Memory B cell (primary cell): ENCODE data around the gene FOXD4L6.
"Not testable (repeated sequence)": the region's sequence is repeated elsewhere in the genome, so short reads cannot be mapped to it uniquely, and the experiment has no call there.

ENCODE experiments used
- ATAC-seq: fragments of 150-1000 bp; cut with Tn5 transposase; 2 replicates; pipeline ENCODE4 v1.10.0; 2021; ENCODE audit warnings: low read depth, mild to moderate bottlenecking, moderate library complexity
- DNase-seq, 2 donors: peaks; one replicate each; pipeline ENCODE4 v3.0.0; 2022; ENCODE audit warnings: low spot score in 2 of 2
- H3K27ac Mint-ChIP-seq: one replicate; pipeline ENCODE4 v1.8.0; 2022; ENCODE audit warnings: mild to moderate bottlenecking, moderate library complexity, mixed read lengths
- H3K27me3 Mint-ChIP-seq: one replicate; pipeline ENCODE4 v1.8.0; 2022; ENCODE audit warnings: mixed read lengths
- H3K36me3 Mint-ChIP-seq: one replicate; pipeline ENCODE4 v1.8.0; 2022; ENCODE audit warnings: mild to moderate bottlenecking, mixed read lengths
- H3K4me1 Mint-ChIP-seq: one replicate; pipeline ENCODE4 v1.8.0; 2022; ENCODE audit warnings: mixed read lengths
- H3K4me3 Mint-ChIP-seq: one replicate; pipeline ENCODE4 v1.8.0; 2022; ENCODE audit warnings: mild to moderate bottlenecking, moderate library complexity, mixed read lengths
- H3K9me3 Mint-ChIP-seq: one replicate; pipeline ENCODE4 v1.8.0; 2022; ENCODE audit warnings: mixed read lengths

FOXD4L6 gene

DNA sequence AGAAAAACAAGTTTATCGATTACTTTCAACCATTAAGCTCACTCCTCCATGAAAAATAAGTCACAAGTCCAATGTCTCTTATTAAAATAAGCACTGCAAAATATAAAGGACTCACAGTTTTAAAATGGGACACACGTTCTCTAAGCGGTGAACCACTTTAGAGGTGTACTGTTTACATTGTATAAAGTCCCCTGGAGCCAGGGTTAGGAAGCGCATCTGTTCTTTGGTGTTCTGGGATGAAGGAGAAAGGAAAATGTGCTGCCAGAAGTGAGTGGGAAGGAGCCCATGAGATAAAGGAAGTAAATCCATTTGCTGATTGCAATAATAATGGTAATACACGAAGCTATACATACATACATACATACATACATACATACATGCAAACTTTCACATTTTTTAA lies 40.6 kb downstream of the FOXD4L6 start:
- not testable (repeated sequence) for H3K9me3 Mint-ChIP-seq, H3K27me3 Mint-ChIP-seq, H3K4me3 Mint-ChIP-seq, ATAC-seq, H3K36me3 Mint-ChIP-seq, H3K27ac Mint-ChIP-seq, DNase-seq
- H3K4me1 Mint-ChIP-seq = peaks cover 12% of the 10 kb centered on the region

DNA sequence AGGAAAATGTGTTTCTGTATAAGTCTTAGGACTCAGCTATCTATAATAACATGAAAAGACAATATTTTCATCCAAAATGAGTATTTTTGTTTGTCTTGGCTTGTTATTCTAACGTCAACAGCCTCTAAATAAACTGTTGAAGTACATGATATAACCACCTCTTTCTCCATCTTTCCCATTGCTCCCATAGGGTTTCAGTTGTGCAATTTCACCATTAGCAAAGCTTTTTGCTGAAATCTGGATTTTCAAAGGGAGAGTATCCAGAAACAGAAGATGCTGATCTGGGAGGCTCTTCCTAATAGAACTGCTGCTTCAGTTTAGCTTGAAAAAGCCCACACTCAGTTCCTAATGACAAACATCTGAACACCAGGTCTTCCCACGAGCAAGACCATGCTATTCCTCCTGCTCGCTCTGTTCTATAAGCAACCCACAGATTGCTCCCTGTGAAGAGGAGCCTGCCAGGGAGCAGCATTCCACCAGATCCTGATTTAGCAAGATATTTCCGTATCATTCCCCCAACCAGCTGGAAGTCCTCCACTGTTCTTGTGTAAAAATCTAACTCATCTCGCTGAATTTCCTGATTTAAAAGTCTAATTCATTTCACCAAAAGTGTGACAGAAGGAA lies 41.2 kb downstream of the FOXD4L6 start:
- H3K9me3 Mint-ChIP-seq, H3K4me3 Mint-ChIP-seq, DNase-seq, H3K27me3 Mint-ChIP-seq, H3K27ac Mint-ChIP-seq, ATAC-seq, H3K36me3 Mint-ChIP-seq: not testable (repeated sequence)
- peaks cover 12% of the 10 kb centered on the region for H3K4me1 Mint-ChIP-seq

DNA sequence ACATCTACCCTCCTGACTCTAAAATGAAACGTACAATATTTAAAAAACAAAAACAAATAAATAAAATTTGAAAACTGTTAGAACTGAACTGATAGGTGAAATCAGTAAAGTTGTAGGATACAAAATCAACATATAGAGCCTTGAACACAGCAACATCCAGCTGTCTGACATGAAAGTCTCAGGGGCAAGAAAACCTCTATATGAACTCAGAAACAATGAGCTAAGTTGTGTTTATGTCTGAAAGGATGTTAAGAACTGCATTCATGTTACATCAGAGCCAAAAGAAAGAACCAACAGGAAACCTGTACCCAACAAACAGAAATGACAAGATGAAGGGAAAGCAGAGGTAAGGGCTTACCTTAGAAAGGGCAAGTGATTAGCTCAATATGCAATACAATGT lies 41.8 kb downstream of the FOXD4L6 start:
- DNase-seq, ATAC-seq: not testable (repeated sequence)

DNA sequence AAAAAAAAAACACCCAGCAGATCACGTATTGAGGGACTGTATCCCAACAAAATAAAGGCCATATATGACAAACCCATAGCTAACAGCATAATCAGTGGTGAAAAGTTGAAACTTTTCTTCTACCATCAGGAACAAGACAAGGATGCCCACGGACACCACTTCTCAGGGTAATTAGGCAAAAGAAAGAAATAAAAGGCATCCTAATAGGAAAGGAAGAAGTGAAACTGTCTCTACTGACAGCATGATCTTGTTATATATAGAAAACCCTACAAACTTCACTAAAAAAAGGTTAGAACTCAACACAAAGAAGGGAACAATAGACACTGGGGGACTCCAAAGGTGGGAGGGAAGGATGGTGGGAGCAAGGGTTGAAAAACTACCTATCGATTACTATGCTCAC lies 42.3 kb downstream of the FOXD4L6 start:
- peak; percentile 32 for ATAC-seq
- peaks cover 12% of the 10 kb centered on the region for H3K4me1 Mint-ChIP-seq
- not testable (repeated sequence) for H3K27ac Mint-ChIP-seq, H3K27me3 Mint-ChIP-seq, H3K36me3 Mint-ChIP-seq, DNase-seq, H3K9me3 Mint-ChIP-seq, H3K4me3 Mint-ChIP-seq

More for the DNA sequence above, 41.8 kb downstream of the FOXD4L6 start:
- not testable (repeated sequence) for H3K9me3 Mint-ChIP-seq, H3K4me3 Mint-ChIP-seq, H3K36me3 Mint-ChIP-seq, H3K27me3 Mint-ChIP-seq, H3K27ac Mint-ChIP-seq
- H3K4me1 Mint-ChIP-seq = peaks cover 12% of the 10 kb centered on the region

DNA sequence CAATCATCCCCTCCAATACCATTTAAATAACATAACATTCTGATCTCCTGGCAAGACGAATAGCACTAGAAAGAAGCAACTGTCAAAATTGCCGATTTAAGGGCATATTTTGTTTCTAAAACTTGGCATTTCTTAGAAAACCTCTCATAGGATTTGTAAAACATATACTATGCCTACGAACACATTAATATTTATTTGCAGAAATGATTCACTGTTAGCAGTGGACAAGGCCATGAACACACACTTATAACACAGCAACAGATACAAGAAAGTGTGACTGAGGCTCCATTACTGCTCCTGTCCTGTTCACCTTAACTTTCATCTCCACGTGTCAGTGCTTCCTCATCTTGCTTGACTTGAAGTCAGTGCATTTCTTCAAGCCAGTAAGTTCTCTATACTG lies 46.1 kb downstream of the FOXD4L6 start:
- not testable (repeated sequence) for H3K27ac Mint-ChIP-seq, H3K9me3 Mint-ChIP-seq, H3K27me3 Mint-ChIP-seq, H3K4me1 Mint-ChIP-seq, H3K4me3 Mint-ChIP-seq, H3K36me3 Mint-ChIP-seq, ATAC-seq, DNase-seq

DNA sequence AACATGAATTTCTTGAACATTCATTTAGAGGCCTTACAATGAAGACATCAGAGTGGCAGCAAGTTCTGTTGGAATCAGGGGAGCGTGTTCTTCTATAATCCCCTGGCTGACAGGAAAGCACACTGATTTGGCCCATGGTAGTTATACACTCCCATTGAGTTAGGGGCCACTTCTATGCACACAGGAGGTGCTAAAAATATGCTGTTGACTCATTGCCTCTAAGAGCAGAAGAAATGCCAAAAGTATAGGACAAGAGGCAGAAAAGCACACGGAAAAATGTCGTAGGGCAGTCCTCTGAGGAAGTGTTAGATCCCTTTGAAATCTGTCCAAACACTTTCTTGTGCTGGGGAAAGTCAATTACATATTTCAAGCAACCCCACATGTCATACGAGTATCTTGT lies 49.0 kb downstream of the FOXD4L6 start:
- not testable (repeated sequence) for H3K4me3 Mint-ChIP-seq, ATAC-seq, H3K9me3 Mint-ChIP-seq, DNase-seq, H3K4me1 Mint-ChIP-seq, H3K36me3 Mint-ChIP-seq, H3K27ac Mint-ChIP-seq
- peaks cover 14% of the 10 kb centered on the region for H3K27me3 Mint-ChIP-seq

DNA sequence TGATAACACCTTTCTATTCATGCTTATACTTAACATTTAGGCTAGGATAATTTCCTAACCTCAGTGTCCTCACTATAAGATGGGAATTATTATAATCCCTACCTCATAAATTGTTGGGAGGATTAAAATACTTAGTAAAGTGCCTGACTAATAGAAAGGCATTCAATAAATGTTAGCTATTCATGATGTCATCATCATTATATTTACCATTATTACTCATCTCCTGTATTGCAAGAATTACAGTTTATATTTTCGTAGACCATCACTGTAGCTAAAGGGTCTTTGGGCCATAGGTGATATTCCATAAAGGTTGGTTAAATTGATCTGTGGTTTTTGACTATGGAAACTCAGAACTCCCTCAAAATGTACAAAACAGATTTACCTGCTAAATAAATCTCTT lies 50.9 kb downstream of the FOXD4L6 start:
- ATAC-seq, H3K9me3 Mint-ChIP-seq, H3K27ac Mint-ChIP-seq, H3K4me3 Mint-ChIP-seq, H3K36me3 Mint-ChIP-seq, H3K4me1 Mint-ChIP-seq, DNase-seq: not testable (repeated sequence)
- H3K27me3 Mint-ChIP-seq = peaks cover 17% of the 10 kb centered on the region
